ENCODE measurements around the gene SLC38A11.
A peak's percentile ranks its signal among the peaks of the same experiment; 100 is the strongest.

Gene SLC38A11

DNA sequence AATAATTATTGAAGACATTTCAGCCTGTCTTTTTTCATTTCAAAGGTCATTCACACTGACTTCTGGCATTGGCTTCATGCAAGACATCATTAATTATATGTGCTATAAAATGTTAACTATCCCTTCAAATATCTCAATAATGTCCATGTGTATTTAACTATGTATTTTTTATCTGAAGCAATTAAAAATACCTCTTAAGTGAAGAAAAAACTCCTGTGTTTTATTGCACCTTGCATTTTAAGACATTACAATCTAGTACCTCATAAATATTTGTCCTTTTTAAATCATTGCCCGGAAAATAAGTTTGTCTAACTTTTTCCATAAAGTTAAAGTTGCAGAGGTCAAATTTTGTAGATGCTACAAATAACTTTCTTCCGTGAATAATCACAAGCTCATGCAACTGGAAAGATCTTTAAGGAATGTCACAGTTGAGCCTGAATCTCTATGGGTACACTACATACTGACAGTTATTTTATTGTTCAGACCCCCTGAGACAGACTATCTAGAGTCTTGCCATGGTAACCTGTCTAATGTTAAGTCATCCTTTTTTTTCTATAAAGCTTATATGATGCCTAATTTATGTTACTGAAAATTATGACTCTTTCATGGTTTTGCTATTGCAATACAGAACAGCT lies 75.3 kb downstream of the SLC38A11 start:
- CTCF ChIA-PET = no interaction called here
- POLR2A ChIA-PET (ENCODE audit: low non-redundant PET) = no interaction called here
- TF ChIP-seq, protein P1, sequence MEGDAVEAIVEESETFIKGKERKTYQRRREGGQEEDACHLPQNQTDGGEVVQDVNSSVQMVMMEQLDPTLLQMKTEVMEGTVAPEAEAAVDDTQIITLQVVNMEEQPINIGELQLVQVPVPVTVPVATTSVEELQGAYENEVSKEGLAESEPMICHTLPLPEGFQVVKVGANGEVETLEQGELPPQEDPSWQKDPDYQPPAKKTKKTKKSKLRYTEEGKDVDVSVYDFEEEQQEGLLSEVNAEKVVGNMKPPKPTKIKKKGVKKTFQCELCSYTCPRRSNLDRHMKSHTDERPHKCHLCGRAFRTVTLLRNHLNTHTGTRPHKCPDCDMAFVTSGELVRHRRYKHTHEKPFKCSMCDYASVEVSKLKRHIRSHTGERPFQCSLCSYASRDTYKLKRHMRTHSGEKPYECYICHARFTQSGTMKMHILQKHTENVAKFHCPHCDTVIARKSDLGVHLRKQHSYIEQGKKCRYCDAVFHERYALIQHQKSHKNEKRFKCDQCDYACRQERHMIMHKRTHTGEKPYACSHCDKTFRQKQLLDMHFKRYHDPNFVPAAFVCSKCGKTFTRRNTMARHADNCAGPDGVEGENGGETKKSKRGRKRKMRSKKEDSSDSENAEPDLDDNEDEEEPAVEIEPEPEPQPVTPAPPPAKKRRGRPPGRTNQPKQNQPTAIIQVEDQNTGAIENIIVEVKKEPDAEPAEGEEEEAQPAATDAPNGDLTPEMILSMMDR (conservative IDR thresholded peaks at IDR 0.05; ENCODE audit: low read depth) = no peak
- DNase-seq (ENCODE audit: low spot score) = no peak
- H3K27ac ChIP-seq = no peak overlapping the region

DNA sequence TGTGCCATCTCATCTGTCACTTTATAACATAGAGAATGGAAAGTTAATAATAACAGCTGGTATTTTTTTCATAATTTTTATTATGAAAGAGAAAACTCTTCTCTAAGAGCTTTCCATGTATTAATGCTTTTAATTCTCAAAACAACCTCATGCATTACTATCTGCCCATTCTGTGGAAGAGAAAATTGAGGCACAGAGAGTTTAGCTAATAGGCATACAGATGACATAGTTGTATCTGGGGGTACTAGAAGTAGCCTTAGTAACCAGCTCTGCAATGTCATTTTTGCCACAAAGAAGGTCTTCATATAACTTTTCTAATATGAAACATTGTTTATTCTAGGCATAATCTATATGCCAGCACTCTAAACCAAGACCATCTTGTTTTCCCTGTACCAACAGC lies 77.4 kb downstream of the SLC38A11 start:
- POLR2A ChIA-PET (ENCODE audit: low non-redundant PET) = no interaction called here
- DNase-seq (ENCODE audit: low spot score) = no peak
- H3K27ac ChIP-seq = no peak overlapping the region
- TF ChIP-seq, protein P1 (conservative IDR thresholded peaks at IDR 0.05; ENCODE audit: low read depth) = no peak
- CTCF ChIA-PET = interaction anchor here (0.7 to 0.8 kb wide), 2 partner anchors 10 to 35 kb away, joined by 3 to 4 read pairs; no protein-coding TSS in a partner anchor

DNA sequence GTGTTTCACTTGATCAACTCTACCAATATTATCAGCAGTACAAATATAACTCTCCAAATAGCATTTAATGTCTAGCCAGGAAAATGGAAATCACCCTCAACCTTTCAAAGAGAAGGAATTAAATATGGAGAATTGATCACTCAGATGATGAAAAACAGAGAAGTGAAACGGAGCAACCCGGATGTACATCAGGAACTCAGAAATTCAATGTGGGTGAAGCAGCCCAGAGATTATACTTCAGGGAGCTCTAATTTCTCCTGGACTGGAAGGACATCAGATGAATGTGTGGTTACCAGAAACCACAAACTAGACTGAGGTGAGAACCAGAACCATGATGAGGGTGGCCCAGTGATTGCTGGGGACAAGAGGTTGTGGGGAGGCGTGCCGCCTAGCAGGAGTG lies 78.2 kb downstream of the SLC38A11 start:
- CTCF ChIA-PET = interaction anchor here (0.7 kb wide), 1 partner anchor 9 kb away, joined by 3 read pairs; no protein-coding TSS in a partner anchor
- POLR2A ChIA-PET (ENCODE audit: low non-redundant PET) = no interaction called here
- DNase-seq (ENCODE audit: low spot score) = no peak
- no peak overlapping the region for H3K27ac ChIP-seq
- TF ChIP-seq, protein P1 (conservative IDR thresholded peaks at IDR 0.05; ENCODE audit: low read depth) = no peak

DNA sequence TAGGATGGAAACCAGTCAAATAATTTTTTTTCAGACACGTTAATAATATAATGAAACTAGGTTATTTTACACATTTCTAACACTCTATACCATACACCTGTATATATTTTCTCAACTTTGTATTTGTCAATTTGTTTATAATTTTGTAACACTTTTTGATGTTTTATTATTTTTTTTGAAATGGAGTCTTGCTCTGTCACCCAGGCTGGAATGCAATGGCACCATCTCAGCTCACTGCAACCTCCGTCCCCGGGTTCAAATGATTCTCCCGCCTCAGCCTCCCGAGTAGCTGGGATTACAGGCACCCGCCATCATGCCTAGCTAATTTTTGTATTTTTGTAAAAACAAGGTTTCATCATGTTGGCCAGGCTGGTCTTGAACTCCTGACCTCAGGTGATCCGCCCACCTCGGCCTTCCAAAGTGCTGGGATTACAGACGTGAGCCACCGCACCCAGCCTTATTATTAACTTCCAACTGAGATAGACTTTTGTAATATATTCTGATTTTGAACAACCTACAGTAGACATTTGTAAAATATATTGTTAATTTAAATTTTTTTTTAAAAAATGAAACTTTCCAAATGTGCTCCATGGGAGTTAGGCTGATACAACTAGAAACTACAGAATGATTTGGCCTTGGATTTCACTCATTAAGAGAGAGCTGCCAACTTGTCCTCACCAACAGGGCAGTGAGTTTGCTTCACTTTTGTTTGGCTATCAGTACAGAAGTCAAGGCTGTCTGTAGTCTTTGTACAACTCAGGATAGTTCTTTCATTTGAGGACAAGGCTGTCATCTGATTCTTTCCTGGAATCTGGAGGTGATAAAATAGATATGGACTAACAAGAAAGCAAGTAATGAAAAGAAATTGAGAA lies 79.8 kb downstream of the SLC38A11 start:
- TF ChIP-seq, protein P1 (conservative IDR thresholded peaks at IDR 0.05; ENCODE audit: low read depth) = no peak
- ChIA-PET CTCF (no interaction called here), POLR2A (ENCODE audit: low non-redundant PET) (no interaction called here)
- DNase-seq (ENCODE audit: low spot score) = no peak
- H3K27ac ChIP-seq = no peak overlapping the region

DNA sequence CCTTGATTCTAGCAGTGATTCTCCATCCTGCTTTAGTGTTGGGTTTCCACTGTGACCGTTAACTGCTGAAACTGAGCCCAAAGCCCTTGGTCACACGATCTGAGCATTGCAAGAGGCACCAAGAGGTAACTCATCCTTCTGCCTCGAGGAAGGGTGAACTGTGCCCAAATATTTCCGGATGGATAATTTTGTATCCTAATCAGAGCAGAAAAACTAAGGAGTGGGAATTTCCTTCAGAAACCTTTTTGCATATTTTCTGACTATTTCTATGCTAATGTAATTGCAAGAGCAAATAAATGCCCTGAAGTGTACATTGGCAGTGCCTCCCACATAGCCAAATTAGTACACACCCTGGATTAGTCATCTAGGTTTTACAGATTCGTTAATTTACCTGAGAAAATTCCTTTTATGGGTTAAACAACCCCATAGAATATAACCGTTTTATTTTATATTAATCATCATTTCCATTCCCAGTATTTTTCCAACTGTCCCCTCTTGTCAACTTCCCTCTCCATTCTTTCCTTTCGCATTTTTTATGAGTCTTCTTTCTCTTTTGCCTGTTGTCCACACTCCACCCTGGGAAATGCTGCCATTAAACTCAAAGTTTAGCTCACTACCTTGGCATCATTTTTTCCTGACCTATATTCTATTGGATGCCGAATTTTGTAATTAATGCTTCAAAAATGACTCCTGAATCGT lies 82.0 kb downstream of the SLC38A11 start:
- H3K27ac ChIP-seq = no peak overlapping the region
- peak; percentile 26 for DNase-seq (ENCODE audit: low spot score)
- ChIA-PET CTCF (no interaction called here), POLR2A (ENCODE audit: low non-redundant PET) (no interaction called here)
- TF ChIP-seq, protein P1 (conservative IDR thresholded peaks at IDR 0.05; ENCODE audit: low read depth) = no peak

DNA sequence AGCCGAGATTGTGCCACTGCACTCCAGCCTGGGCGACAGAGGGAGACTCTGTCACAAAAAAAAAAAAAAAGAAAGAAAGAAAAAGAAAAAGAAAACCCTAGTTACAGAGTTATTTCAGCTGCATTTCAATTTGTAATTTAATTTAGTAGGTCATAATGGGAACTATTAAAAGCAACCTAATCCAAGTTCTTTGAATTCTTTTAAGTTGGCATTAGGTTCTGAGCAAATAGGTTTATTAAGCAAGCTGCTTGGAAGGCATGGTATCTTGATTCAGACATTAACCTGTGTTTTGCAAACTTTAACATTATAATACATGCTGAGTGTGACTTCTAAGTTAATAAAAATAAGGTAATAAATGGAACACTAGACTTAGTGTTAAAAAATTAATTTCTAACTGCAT lies 83.9 kb downstream of the SLC38A11 start:
- no peak overlapping the region for H3K27ac ChIP-seq
- ChIA-PET CTCF (no interaction called here), POLR2A (ENCODE audit: low non-redundant PET) (interaction anchor here (0.6 kb wide), 1 partner anchor 131 kb away, joined by 7 read pairs; no protein-coding TSS in a partner anchor)
- DNase-seq (ENCODE audit: low spot score) = no peak
- TF ChIP-seq, protein P1 (conservative IDR thresholded peaks at IDR 0.05; ENCODE audit: low read depth) = no peak
